H1 (cell line): Measurements from ENCODE around the gene TEX48. TPM values are rescaled to one million over a fixed set of nuclear protein-coding genes. Genes with fewer than 3 reads are reported as not detected.

Experiments used
- CBX8 ChIP-seq: fragments of 300-800, 300-1000 bp; sonication (generic); IDR thresholded peaks from 2 replicates; pipeline ENCODE4 v1.7.1; 2016; ENCODE audit warnings: low read depth, low read length, borderline replicate concordance
- CREB1 ChIP-seq: IDR thresholded peaks from 2 replicates; pipeline ENCODE4 v1.6.1; 2012; ENCODE audit warnings: inconsistent platforms
- CTBP2 ChIP-seq: IDR thresholded peaks from 2 replicates; pipeline ENCODE4 v1.7.0; 2011; ENCODE audit warnings: borderline replicate concordance, mild to moderate bottlenecking, moderate library complexity, mixed read lengths, low read length; ENCODE audit not compliant: insufficient read depth, insufficient read length
- HDAC6 ChIP-seq: IDR thresholded peaks from one replicate; pipeline ENCODE4 v1.7.1; 2012; ENCODE audit warnings: low read depth, mild to moderate bottlenecking, inconsistent platforms, low read length, moderate library complexity
- POLR2AphosphoS5 ChIP-seq: IDR thresholded peaks from 2 replicates; pipeline ENCODE4 v1.6.1; 2011; ENCODE audit warnings: low read depth, low read length
- TCF12 ChIP-seq: IDR thresholded peaks from 2 replicates; pipeline ENCODE4 v1.6.1; 2011; ENCODE audit warnings: low read depth, mild to moderate bottlenecking, low read length
- polyA plus RNA-seq, 7 experiments: library from polyadenylated mRNA; depleted of rRNA in 3 of 7; stranded (reverse) in 5 of 7; unstranded in 2 of 7; fragments of >200 nt in 5 of 7; fragments of 200-250 nt in 2 of 7; gene quantifications; 1 replicate in 5 of 7; 2 replicates in 1 of 7; 4 replicates in 1 of 7; pipeline versions ENCODE4 v1.2.1 to v1.2.3, GENCODE V29; 2011 to 2013; ENCODE audit warnings: missing spikeins in 2 of 7, mixed read lengths in 2 of 7
- total RNA-seq: library from RNA; stranded (reverse); fragmentation: NEBNext Ultra II Directional; extraction: Animal tissue kit (Norgen Biotek cat#: 25700); gene quantifications from 2 replicates; pipeline ENCODE4 v1.2.1, GENCODE V29; 2021

The TEX48 gene
- total and polyA plus RNA-seq, 2 of the 8 experiments (the other 6 are each of a cell fraction or from before 2014, with no cell fraction given), result not detected

GRCh38 chr9:114616684-114617520 lies 65.1 kb downstream of the TEX48 start (continued):
- TF ChIP-seq CREB1 (no peak), CBX8 (no peak), CTBP2 (no peak), POLR2AphosphoS5 (no peak), TCF12 (no peak), HDAC6 (no peak)

Other genes starting within 250 kb of the TEX48 start
- gene WHRN, start 176.7 kb downstream of the TEX48 start, total RNA-seq, result 7.4 and 7.7 TPM in 2 replicates
- gene WHRN, start 176.7 kb downstream of the TEX48 start, polyA plus RNA-seq (2011; rRNA removed), result 4.4 and 8.3 TPM in 2 replicates
- 112 and 114 TPM in 2 replicates for gene ATP6V1G1, start 94.4 kb downstream of the TEX48 start, total RNA-seq
- 76.5 and 124 TPM in 2 replicates for gene ATP6V1G1, start 94.4 kb downstream of the TEX48 start, polyA plus RNA-seq (2011; rRNA removed)
- 7.7 and 9.8 TPM in 2 replicates for gene TMEM268, start 70.9 kb downstream of the TEX48 start, total RNA-seq
- gene TMEM268, start 70.9 kb downstream of the TEX48 start, polyA plus RNA-seq (2011; rRNA removed), result 8.3 and 11.4 TPM in 2 replicates
- gene TEX53, start 24.4 kb downstream of the TEX48 start, total RNA-seq, result not detected in 2 replicates
- gene TEX53, start 24.4 kb downstream of the TEX48 start, polyA plus RNA-seq (2011; rRNA removed), result not detected in 2 replicates
- gene TNFSF15, start 123.8 kb upstream of the TEX48 start, total RNA-seq, result 0.11 and 0.17 TPM in 2 replicates
- gene TNFSF15, start 123.8 kb upstream of the TEX48 start, polyA plus RNA-seq (2011; rRNA removed), result 0.06 and 0.09 TPM in 2 replicates
- gene TNFSF8, start 248.4 kb upstream of the TEX48 start, total RNA-seq, result not detected in 2 replicates
- not detected in 2 replicates for gene TNFSF8, start 248.4 kb upstream of the TEX48 start, polyA plus RNA-seq (2011; rRNA removed)